ENCODE measurements around the gene SMCO2.
"Not testable (repeated sequence)": the region's sequence is repeated elsewhere in the genome, so short reads cannot be mapped to it uniquely, and the experiment has no call there.

Gene SMCO2

DNA sequence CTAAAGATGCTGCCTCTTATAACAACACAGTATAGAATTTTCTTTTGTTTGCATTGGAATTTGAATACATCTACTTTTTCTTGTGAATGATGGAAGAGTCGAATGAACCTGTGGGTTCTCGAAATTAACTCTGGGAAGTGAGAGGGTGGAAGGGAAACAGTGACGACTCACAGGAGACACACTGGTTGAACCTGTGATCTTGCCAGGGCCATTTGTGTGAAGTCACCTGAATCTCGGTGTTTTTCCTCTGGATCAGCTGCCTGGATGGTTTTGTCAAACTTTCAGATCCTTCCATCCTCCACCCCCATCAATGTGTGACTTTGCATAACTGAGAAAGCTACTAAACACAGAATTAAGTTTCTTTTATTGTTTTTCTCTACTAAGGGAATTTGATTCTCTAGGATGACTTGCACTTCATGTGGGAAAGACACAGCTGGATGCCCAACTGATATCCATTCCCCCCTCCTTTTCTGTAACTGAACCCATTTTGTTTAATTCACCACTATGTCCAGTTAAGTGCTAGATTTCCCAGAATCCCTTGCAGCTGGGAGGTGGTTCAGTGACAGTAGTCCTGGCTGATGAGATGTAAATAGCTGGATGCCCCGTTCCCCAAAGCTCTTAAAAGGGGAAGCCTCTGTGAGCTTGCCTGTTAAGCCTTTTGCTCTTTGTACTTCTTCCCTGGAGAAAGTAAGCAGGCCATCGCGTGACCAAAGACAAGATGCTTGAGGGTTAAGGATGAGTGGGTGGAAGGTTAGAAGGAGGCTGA lies 83.8 kb downstream of the SMCO2 start:
- DNase-seq = peak; percentile 30

DNA sequence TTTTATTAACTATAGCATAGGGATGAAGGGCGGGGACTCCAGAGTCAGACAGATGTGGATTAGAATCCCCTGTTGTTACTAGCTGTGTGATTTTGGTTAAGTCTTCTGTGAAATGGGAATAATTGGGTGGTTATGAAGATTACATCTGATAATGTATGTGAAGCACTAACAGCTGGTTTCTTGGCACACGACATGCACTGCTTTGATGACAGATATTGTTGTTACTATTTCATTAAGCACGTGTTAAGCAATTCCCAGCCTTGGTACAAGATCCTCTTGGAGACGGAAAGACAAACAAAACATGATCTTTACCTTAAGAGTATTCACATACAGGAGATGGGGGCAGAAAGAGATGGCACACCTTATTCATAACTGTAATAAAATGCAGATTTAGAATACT lies 85.4 kb downstream of the SMCO2 start:
- no peak for DNase-seq

DNA sequence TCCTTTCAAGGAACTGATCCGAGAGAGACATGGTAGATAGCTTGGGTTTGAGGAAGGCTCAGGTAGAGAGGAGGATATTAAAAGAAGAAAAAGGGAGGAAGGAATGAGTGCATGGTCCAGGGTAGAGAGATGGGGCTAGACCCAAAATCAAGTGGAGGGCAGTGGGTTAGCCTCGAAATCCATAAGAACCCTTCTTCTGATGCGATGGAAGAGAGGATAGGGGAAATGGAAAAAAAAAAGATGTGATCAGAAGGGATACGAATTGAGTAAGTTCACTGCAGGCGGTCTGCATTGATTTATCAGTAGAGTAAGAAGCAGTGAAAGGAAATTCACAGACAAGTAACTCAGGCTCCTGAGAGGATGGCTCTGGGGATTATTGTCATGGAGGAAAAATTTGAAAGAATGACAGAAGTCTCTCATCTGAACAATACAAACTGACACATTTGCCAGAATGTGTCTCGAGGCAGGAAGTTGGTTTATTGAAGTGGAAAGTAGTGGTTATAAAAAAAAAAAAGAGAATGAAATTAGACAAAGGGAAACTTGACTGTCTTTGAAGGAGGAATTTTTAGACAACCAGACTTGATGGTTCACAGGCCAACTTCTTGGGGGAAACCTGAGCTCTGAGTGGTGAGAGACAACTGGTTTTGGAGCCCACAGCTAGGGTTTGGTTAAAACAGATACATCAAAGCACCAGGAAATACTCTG lies 87.7 kb downstream of the SMCO2 start:
- no peak for DNase-seq

DNA sequence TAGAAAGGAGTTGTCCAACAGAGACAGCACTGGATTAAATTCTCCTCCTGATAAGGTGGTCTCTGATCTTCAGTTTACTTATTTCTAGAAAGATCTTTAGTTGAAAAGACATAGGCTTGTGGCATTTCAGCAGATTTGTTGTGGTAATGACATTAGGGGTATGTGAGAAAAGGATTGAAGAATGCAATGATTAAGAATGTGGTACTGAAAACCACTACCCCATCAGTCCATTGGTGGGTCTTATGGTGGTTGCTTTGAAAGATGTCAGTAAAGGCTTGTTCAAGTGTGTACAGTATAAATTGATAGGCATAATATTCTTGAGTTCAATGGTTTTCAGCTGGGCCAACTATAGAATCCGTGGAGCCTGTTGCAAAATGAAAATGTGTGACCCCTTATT lies 88.2 kb downstream of the SMCO2 start:
- no peak for DNase-seq

DNA sequence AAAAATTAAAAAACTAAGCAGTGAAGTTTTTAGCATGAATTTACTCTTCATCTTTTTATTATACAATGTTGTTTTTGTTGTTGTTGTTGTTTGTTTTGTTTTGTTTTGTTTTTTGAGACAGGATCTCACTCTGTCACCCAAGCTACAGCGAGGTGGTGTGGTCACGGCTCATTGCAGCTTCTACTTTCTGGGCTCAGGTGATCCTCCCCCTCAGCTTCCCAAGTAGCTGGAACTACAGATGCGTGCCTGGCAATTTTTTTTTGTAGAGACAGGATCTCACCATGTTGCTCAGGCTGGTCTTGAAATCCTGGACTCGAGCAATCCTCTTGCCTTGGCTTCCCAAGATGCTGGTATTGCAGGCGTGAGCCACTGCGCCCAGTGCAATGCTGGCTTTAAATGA lies 88.8 kb downstream of the SMCO2 start:
- no peak for DNase-seq

DNA sequence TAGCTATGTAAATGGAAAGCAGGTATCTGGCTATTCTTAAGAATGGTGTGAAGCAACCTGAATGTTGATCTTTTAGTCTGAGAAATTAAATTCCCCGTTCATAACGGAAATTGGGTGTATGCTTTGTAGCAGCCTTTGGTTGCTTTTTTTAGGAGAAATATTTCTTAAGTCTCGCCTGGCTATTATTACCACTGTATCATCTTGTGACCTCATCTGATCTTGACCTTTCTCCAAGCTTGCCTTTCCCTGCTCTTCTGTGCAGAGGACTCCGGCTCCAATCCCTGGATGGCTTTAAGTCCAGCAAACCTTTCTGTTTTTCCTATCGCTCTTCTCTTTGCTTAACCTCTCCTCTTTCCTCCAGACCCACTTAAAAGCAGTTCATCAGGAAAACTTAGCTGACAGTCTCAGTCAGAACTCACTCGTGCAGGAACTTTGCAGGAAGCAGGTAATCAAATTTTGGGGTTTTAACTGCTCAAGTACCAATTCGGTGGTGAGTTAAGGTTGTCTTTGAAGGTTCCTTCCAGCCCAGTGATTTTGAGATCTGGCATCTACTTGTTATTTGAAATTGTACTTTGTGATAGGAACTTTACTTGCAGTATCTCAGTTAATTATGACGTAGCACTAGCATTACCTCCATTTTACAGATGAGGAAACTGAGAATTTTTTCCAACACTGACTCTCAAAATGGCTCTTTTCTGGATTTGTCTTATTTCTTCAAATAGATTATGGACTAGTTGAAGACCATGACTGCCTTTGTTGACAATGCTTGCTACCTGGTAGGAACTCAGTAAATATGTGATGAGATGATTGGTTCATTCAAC lies 91.5 kb downstream of the SMCO2 start:
- no peak for DNase-seq

DNA sequence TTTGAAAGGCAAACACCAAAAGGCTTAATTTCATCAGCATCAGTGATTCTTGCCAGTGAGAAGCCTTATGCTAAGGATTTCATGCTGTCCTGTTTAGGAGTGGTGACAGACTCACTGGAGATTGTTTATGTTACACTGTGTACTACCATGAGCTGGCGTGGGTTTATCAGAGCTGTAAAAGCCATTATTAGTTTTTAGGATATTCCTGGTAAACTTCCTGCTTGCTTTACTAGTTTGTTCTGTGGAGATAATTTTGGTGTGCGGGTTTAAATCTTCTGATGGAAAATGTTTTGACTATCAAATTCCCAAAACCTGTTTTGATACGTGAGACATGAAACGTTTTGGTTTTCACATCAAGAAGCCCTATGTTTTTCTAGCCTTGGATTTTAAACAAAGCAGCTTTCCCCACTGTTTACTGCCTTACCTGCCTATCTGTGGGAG lies 92.7 kb downstream of the SMCO2 start:
- no peak for DNase-seq

DNA sequence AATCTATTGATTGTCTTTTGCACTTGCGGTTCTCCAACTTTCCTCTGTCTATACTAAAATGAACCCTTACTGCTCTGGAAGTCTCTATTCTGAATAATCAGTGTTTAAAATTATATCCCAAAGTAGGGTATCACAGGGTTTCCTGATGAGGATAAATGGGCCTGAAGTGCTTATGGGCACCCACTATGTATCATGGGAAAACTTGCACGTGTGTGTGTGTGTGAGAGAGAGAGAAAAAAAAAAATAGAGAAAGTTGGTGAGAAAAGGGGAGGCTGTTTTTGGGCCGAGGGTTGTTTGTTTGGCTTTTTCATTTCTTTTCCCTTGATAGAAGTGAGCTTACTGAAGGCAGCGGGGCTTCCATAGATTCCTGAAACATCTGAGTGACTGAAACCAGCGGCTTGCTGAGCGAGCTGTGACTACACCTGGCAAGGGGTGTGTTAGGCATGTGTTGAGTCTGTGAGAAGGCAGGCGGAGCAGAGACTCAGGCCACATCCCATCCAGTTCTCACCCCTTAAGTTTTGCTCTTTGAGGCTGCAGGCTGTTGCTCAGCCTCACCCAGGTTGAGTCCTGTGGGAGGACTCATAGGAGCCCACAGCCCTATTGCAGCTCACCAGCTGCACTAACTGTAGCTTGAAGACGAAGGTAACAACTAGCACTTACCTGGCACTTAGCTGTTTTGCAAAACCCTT lies 94.6 kb downstream of the SMCO2 start:
- DNase-seq = no peak

DNA sequence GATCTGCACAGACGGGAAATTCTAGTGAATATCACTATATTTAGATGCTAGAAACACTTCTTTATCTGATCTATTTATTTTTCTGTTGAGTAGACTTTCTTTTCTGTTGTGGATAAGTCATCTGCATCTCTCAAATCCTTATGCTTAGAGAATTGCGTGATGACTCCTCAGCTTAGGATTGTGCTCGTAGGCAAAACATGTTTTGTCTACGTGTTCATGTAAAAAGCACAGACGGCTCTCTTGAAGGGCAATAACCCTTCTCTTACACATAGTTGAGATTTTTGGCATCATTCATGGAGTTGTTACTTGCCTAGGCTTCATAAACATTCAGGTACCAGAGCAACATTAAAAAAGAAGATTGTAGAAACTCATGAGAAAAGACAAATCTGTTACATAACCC lies 96.1 kb downstream of the SMCO2 start:
- no peak for DNase-seq

DNA sequence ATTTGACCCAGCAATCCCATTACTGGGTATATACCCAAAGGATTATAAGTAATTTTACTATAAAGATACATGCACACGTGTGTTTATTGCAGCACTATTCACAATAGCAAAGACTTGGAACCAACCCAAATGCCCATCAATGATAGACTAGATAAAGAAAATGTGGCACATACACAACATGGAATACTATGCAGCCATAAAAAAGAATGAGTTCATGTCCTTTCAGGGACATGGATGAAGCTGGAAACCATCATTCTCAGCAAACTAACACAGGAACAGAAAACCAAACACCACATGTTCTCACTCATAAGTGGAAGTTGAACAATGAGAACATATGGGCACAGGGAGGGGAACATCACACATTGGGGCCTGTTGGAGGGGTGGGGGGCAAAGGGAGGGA lies 98.3 kb downstream of the SMCO2 start:
- DNase-seq = not testable (repeated sequence)

DNA sequence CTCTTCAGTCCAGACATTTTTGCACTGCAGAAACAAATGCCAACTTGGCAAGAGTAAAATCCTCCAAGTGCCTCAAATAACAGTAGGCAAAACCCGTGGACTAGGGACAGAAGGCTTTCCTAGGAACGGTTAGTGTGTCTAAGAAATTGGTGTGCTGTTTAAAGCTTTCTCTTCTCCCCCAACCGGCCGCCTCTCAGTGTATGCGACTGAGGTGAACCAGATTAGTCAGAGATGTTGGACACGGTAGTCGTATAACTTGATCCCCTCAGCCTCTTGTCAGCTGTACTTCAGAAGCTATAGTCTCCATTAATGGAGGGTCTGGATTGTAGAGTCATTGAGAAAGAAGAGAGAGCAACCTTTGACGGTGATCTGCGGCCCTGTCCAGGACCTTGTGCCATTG lies 99.1 kb downstream of the SMCO2 start:
- DNase-seq = no peak

DNA sequence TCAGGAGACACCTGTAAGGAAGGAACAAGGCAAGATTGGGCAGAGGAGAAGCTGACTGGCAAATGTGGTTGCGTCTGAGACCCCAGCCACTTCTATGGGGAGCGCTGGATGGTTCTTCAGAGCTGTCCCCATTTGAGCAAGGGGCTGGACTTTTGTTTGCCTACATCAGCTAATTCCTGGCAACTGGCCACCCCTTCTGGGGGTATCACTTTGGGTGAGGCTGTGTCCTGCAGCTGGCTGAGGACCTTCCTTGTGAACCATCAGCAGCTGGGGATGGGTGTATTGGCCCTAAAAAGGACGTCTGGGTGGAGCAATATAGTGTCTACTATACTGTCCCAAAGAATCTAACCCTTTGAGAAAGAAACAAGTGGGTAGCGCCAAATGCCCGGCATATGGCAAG lies 101.1 kb downstream of the SMCO2 start:
- no peak for DNase-seq

DNA sequence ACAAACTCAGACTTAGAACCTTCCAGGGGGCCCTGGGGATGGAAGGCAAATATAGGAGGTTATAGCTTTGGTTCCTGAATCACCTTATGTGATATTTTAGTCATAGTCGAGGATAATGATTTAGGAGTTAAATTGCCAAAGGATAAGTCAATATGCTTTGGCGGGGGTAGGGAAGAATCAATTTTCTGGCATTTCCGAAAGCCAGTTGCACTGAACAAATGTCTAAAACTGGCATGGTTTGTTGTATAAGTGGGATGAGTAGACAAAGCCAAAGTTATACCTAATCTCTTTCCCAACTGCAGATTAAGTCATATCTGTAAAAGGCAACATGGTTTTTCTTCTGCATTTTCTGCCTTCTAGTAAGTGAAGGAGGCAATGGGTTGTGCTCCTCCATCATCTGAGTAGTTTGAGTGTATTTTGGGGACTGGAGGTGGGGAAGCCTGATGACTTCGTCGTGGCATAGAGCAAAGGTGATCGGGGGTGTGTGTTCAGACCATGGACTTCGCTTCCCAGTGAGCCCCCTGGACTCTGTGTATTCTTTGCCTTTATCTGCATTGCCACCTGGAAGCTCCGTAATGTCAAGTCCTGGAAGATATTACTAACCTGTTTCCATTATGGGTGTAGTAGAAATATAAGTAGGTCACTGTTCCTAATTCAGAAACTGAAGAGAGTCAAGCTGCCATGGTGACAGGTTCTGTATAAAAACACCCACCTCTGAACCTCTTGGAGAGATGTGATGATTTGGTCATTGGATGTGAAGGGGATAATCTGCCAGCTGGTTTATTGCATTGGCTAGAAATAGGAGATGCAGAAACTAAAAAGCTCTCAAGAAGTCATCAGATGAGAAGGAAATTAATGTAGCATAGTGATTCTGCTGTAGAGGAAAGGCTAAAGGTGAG lies 102.0 kb downstream of the SMCO2 start:
- no peak for DNase-seq

DNA sequence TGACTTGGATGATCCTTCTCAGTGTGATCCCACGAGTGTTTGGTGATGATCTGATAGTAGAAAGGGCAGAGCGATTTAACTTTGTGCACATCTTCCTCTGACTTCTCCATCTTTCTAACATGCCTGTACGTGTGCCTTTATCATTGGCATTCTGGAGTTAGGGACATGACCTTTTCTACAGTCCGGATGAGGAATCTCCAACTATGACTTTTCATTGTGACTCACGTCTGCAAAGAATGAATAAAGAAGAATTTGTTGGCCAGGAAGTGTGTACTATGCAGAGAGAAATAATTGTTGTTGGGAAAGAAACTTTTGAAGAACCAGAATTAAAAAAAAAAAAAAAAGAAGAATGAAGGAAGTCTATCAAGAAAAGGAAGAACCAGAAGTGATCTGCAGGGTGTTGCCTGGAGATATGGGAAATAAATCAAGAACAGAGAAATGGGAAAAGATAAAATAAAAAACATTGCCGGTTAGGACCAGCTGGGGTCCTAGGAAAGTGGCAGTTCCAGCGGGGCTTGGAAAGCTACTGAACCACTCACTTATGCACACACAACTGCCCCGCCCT lies 102.8 kb downstream of the SMCO2 start:
- DNase-seq = no peak

DNA sequence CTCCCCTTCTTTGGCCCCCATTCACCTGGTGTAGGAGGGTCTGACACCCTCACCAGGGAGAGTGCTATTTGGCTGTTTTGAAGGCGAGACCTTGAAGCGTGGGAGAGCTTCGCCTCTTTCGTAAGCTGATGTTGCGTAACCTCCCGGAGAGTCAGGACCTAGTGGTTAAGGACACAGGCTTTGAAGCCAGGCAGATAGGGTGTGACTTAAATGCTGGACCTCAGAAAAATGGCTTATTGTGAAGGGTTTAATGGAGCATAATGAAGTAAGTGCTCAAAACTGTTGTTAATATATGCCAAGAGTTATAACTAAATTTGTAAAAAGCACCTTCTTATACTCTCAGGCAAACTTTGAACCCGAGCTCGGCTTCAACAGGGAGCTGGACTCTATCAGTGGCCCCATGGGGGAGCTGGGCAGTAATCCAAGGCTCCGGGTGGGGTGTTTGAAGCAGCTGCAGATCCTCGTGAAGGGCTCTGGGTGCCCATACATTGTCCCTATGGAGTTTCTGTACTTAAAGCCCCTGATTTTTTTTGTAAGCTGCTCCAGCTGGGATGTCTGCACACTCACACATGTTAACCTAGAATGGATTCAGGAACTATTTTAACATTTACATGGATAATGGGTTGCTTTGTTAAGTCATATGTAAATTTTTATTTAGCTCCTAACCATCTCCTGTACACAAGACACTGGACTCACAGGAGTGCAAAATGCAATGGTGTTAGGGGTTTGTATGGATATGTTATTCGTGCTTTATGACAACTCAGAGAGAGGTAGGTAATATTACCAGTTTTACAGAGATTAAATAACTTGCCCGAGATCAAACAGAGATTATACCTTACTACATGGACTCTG lies 103.5 kb downstream of the SMCO2 start:
- peak; percentile 91 for DNase-seq

DNA sequence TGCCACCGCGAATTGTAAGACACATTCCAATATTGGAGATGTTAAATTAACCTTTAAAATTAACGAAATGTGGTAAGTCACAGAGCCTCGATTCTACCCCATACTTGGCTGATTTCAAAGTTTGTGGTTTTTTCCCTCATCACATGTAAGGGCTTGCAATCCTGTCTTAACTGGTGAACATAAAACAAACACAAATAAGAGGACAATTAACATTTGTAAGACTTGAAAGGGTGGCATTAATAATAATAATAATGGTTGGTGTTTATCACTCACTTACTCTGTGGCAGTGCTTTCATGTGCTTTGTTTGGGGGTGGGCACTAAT lies 104.1 kb downstream of the SMCO2 start:
- no peak for DNase-seq

DNA sequence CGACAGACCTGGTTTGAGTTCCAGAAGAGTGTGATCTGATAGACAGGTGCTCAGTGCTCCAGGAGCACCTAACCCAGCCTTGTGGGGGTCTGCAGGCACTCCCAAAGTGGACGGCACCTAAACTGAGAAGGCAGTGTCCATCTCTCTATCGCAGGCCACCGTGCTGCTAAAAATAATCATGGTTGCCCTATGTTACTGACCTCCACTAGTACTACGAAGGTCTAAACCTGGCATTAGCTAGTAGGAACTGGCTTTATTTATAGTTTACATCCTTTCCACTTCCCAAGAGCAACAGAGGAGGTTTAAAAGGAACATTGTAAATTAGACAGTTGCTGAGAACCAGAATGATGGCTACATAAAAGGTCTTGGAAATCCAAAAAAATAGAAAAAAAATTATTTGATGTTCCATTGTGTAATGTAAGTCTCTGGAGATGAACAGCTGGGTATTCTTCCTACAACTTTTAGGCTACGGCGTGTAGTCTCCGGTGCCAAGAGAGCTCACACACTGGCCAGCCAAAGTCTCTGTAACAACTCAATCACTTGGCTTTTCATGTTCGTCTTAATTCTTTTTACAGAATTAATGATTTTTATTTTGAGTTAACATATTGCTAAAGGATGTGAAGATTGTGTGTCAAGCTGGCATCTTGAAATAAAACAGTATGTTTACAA lies 104.8 kb downstream of the SMCO2 start:
- no peak for DNase-seq
